K562 (cell line): Measurements from ENCODE around the gene TNPO2. TPM values are rescaled to one million over a fixed set of nuclear protein-coding genes. Genes with fewer than 3 reads are reported as not detected.

ENCODE experiments used
- BHLHE40 ChIP-seq: IDR thresholded peaks from 2 replicates; pipeline ENCODE4 v1.6.1; 2011; ENCODE audit warnings: low read length, improper control_type of control experiment
- CAMTA2 ChIP-seq: fragments of 250-450 bp; sonication (Bioruptor Pico); conservative IDR thresholded peaks from 2 replicates; pipeline ENCODE4 v1.5.1; 2022
- CCNT2 ChIP-seq: IDR thresholded peaks from 2 replicates; pipeline ENCODE4 v1.6.1; 2011; ENCODE audit warnings: borderline replicate concordance, low read depth, mild to moderate bottlenecking, moderate library complexity, mixed read lengths, low read length; ENCODE audit not compliant: insufficient read length; ENCODE audit errors: extremely low read depth
- CEBPG ChIP-seq, 3 experiments: fragments of 200-800 bp in 1 of 3; sonication (Bioruptor generic) in 1 of 3; sonication (generic) in 1 of 3; formaldehyde crosslinking in 1 of 3; IDR thresholded peaks in 2 of 3; conservative IDR thresholded peaks in 1 of 3; 2 replicates each; pipeline versions ENCODE4 v1.6.1 to v1.8.0; 2016 to 2022; ENCODE audit warnings: missing compliant biosample characterization in 2 of 3, missing genetic modification characterization in 2 of 3, mild to moderate bottlenecking in 1 of 3, missing genetic modification reagents in 1 of 3
- DLX4 ChIP-seq: fragments of 250-450 bp; sonication (Bioruptor Pico); IDR thresholded peaks from 2 replicates; pipeline ENCODE4 v1.6.1; 2021; ENCODE audit warnings: mild to moderate bottlenecking
- EGR1 ChIP-seq: fragments of 450-650 bp; conservative IDR thresholded peaks from 2 replicates; pipeline ENCODE4 v1.6.1; 2017; ENCODE audit warnings: mild to moderate bottlenecking
- FOXK1 ChIP-seq: sonication (generic); formaldehyde crosslinking; IDR thresholded peaks from 2 replicates; pipeline ENCODE4 v1.8.0; 2022; ENCODE audit warnings: missing genetic modification reagents, mild to moderate bottlenecking, borderline replicate concordance
- KDM4B ChIP-seq, 2 experiments: fragments of 450-650 bp in 1 of 2; sonication (generic) in 1 of 2; IDR thresholded peaks; 2 replicates each; pipeline ENCODE4 v1.6.1; 2016 to 2017; ENCODE audit warnings: borderline replicate concordance in 2 of 2, antibody characterized with exemption in 1 of 2, low read depth in 1 of 2, mild to moderate bottlenecking in 1 of 2
- MBD2 ChIP-seq: sonication (generic); IDR thresholded peaks from 2 replicates; pipeline ENCODE4 v1.6.1; 2016; ENCODE audit warnings: low read depth, borderline replicate concordance
- NKRF ChIP-seq: fragments of 450-650 bp; IDR thresholded peaks from 2 replicates; pipeline ENCODE4 v1.6.1; 2016; ENCODE audit warnings: borderline replicate concordance
- RB1 ChIP-seq: fragments of 450-650 bp; IDR thresholded peaks from 2 replicates; pipeline ENCODE4 v1.6.1; 2017; ENCODE audit warnings: low read depth, mild to moderate bottlenecking
- RBM14 ChIP-seq: fragments of 200-400 bp; formaldehyde crosslinking; IDR thresholded peaks from 2 replicates; pipeline ENCODE4 v1.6.1; 2018; ENCODE audit warnings: low read depth, mild to moderate bottlenecking, low read length, moderate library complexity, borderline replicate concordance; ENCODE audit not compliant: insufficient read depth
- RCOR1 ChIP-seq, 2 experiments: IDR thresholded peaks; 2 replicates each; pipeline ENCODE4 v1.6.1; 2012; ENCODE audit warnings: low read depth in 2 of 2, low read length in 2 of 2, borderline replicate concordance in 1 of 2, improper control_type of control experiment in 1 of 2
- SNAPC5 ChIP-seq: fragments of 250-450 bp; sonication (Bioruptor Pico); IDR thresholded peaks from 2 replicates; pipeline ENCODE4 v1.8.0; 2021; ENCODE audit warnings: moderate library complexity, mild to moderate bottlenecking, inconsistent platforms
- SREBF1 ChIP-seq: fragments of 150-350 bp; IDR thresholded peaks from 2 replicates; pipeline ENCODE4 v1.6.1; 2014; ENCODE audit warnings: antibody characterized with exemption, low read depth, low read length, borderline replicate concordance
- TCF7L2 ChIP-seq: fragments of 150-350 bp; IDR thresholded peaks from 2 replicates; pipeline ENCODE4 v1.6.1; 2016; ENCODE audit warnings: low read depth, mild to moderate bottlenecking, low read length, moderate library complexity
- ZKSCAN8 ChIP-seq: fragments of 200-800 bp; sonication (Bioruptor generic); IDR thresholded peaks from 2 replicates; pipeline ENCODE4 v1.6.1; 2016; ENCODE audit warnings: missing genetic modification characterization, missing compliant biosample characterization
- ZNF212 ChIP-seq: fragments of 450-650 bp; formaldehyde crosslinking; IDR thresholded peaks from 2 replicates; pipeline ENCODE4 v1.4.0; 2020; ENCODE audit warnings: mild to moderate bottlenecking
- ZNF41 ChIP-seq: fragments of 250-450 bp; sonication (Bioruptor Pico); conservative IDR thresholded peaks from 2 replicates; pipeline ENCODE4 v1.4.0; 2020; ENCODE audit warnings: mild to moderate bottlenecking
- ZNF436 ChIP-seq: fragments of 250-450, 450-650 bp; sonication (Bioruptor Pico); formaldehyde crosslinking; IDR thresholded peaks from 2 replicates; pipeline ENCODE4 v1.7.0; 2020; ENCODE audit warnings: mild to moderate bottlenecking
- ZNF695 ChIP-seq: fragments of 450-650 bp; formaldehyde crosslinking; IDR thresholded peaks from 2 replicates; pipeline ENCODE4 v1.4.0; 2020; ENCODE audit warnings: mild to moderate bottlenecking, moderate library complexity
- ZNF79 ChIP-seq: fragments of 250-450 bp; sonication (Bioruptor Pico); IDR thresholded peaks from 2 replicates; pipeline ENCODE4 v1.4.0; 2020; ENCODE audit warnings: low read depth, mild to moderate bottlenecking, moderate library complexity
- polyA plus RNA-seq, 8 experiments: library from polyadenylated mRNA; depleted of rRNA in 4 of 8; stranded (reverse) in 5 of 8; unstranded in 3 of 8; fragments of >200 nt; fragmentation: Nextera tagmentation in 2 of 8; fragmentation: Illumina TruSeq in 1 of 8; extraction: Ambion mirVana in 2 of 8; extraction: Trizol in 1 of 8; gene quantifications; 2 replicates each; pipeline versions ENCODE4 v1.2.1 to v1.2.3, GENCODE V29; 2011 to 2014; ENCODE audit warnings: inconsistent platforms in 1 of 8, missing spikeins in 1 of 8
- total RNA-seq, 7 experiments: library from RNA; depleted of rRNA in 6 of 7; stranded (reverse); fragments of >200 nt in 6 of 7; fragmentation: Illumina TruSeq in 2 of 7; extraction: Trizol in 2 of 7; gene quantifications; 2 replicates each; pipeline versions ENCODE4 v1.2.1 to v1.2.3, GENCODE V29; 2011 to 2021; ENCODE audit warnings: low replicate concordance in 1 of 7
- TF ChIP-seq, protein P1 (sequence below): fragments of 450-650 bp; IDR thresholded peaks from 2 replicates; pipeline ENCODE4 v1.6.1; 2016; ENCODE audit warnings: mild to moderate bottlenecking

TNPO2 gene
- total and polyA plus RNA-seq, 9 of the 15 experiments (the other 6 are each of a cell fraction or from before 2014, with no cell fraction given): 6.0 to 126 (median 53.8) TPM

DNA sequence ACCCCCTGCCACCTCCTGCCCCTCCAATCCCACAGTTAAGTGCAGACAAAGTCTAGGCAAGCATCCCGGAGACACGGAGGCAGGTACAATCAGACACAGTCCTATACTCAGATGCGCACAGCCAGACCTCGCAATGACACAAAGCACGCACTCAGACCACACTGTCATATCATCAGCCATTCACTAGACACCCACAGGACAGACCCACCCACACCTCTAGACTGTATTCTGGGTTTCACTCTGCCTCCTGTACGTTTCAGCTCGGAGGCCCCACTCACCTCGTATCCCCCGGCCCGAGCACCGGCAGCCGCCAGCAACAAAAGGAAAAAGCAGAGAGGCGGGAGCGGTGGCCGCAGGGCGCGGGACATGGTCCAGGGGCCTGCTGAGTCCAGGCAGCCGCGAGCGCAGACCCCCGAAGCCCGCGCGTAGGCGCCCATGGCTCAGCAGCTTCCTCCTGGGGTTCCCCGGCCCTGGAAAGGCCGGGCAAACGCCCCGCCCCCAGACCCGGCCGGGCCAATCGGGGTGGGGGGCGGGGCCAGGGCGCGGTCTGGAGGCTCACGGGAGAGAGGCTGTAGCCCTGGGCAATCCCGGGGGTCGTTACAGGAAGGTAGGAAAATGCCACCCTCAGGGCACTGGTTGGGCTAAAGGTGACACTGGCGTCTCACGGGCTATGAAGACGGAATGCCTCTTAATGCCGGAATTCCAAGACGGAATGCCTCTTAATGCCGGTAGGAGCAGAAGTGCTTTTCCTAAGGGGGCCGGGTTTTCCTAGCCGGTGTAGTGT, 57.3 kb downstream of the TNPO2 start, which contains the start of the genes MAN2B1 and WDR83 (continued):
- TF ChIP-seq SREBF1 (no peak), ZNF79 (CRISPR knock-in tag) (no peak), RB1 (no peak), EGR1 (peak; percentile 44; the same call in 1 of the 2 replicates), DLX4 (CRISPR knock-in tag) (no peak), NKRF (peak; percentile 46; the same call in 1 of the 2 replicates), CAMTA2 (CRISPR knock-in tag) (no peak), KDM4B (IDR thresholded peaks at IDR 0.05; ENCODE audit: borderline replicate concordance in 2 of 2, low read depth in 1 of 2) (no peak), BHLHE40 (no peak), MBD2 (no peak), SNAPC5 (CRISPR knock-in tag) (no peak), ZNF436 (CRISPR knock-in tag) (0 out of 2 replicates have a peak, but pooled peaks have one; percentile 20), RBM14 (no peak), ZNF41 (CRISPR knock-in tag) (0 out of 2 replicates have a peak, but pooled peaks have one; percentile 10), ZKSCAN8 (CRISPR knock-in tag) (no peak), ZNF212 (CRISPR knock-in tag) (no peak), RCOR1 (IDR thresholded peaks at IDR 0.05; ENCODE audit: borderline replicate concordance in 1 of 2, low read depth in 2 of 2, low read length in 2 of 2) (0 out of 4 replicates have a peak, but pooled peaks of 1 of the 2 experiments have one; percentile 6), TCF7L2 (no peak), CCNT2 (peak; percentile 44), ZNF695 (CRISPR knock-in tag) (no peak), FOXK1 (CRISPR knock-in tag) (no peak), CEBPG (CRISPR knock-in tag; IDR thresholded peaks at IDR 0.05) (no peak), CEBPG (tag; conservative IDR thresholded peaks at IDR 0.05 in 1 of 2, IDR thresholded peaks at IDR 0.05 in 1 of 2) (no peak)
- TF ChIP-seq, protein P1, sequence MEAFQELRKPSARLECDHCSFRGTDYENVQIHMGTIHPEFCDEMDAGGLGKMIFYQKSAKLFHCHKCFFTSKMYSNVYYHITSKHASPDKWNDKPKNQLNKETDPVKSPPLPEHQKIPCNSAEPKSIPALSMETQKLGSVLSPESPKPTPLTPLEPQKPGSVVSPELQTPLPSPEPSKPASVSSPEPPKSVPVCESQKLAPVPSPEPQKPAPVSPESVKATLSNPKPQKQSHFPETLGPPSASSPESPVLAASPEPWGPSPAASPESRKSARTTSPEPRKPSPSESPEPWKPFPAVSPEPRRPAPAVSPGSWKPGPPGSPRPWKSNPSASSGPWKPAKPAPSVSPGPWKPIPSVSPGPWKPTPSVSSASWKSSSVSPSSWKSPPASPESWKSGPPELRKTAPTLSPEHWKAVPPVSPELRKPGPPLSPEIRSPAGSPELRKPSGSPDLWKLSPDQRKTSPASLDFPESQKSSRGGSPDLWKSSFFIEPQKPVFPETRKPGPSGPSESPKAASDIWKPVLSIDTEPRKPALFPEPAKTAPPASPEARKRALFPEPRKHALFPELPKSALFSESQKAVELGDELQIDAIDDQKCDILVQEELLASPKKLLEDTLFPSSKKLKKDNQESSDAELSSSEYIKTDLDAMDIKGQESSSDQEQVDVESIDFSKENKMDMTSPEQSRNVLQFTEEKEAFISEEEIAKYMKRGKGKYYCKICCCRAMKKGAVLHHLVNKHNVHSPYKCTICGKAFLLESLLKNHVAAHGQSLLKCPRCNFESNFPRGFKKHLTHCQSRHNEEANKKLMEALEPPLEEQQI: no peak
